HepG2 (cell line): ENCODE results near the gene RGCC. TPM values are rescaled to one million over a fixed set of nuclear protein-coding genes. Genes with fewer than 3 reads are reported as not detected.

ENCODE experiments used
- ATAC-seq: fragments of 200-7000 bp; cut with Tn5 transposase; 3 replicates; pipeline ENCODE4 v1.9.1; 2020; ENCODE audit warnings: mild to moderate bottlenecking, moderate library complexity
- BruUV-seq: library from RNA; stranded (reverse); fragments of 400-500 nt; replicated peaks from 2 replicates; lab custom pipeline; 2021; lab: Mats Ljungman, UMichigan
- CTCF ChIA-PET: fragments of 300-600 bp; formaldehyde crosslinking; extraction: SDS; loops from one replicate; lab custom pipeline; 2021; ENCODE audit warnings: low total read pairs, inconsistent platforms, low intra/inter-chr PET ratio; lab: Yijun Ruan, JAX
- POLR2A ChIA-PET: fragments of 350-600 bp; sonication (Branson Sonifier 250); formaldehyde crosslinking; loops from one replicate; lab custom pipeline; 2020; ENCODE audit warnings: antibody characterized with exemption, inconsistent platforms; lab: Yijun Ruan, JAX
- DNase-seq: peaks from one replicate; pipeline ENCODE4 v3.0.0-alpha.2; 2015; ENCODE audit warnings: low spot score
- FAIRE-seq: peaks from 3 replicates; lab custom pipeline; 2011; peaks lifted over from hg19 to GRCh38; lab: Jason Lieb, UNC
- H2AFZ ChIP-seq: one replicate; pipeline ENCODE4 v1.6.1; 2011; ENCODE audit warnings: low read length, inconsistent platforms
- H3K27ac ChIP-seq: fragments of 300-600 bp; 3 replicates; pipeline ENCODE4 v1.8.0; 2011; ENCODE audit warnings: mixed run types, mild to moderate bottlenecking, mixed read lengths, low read length, inconsistent platforms; ENCODE audit not compliant: insufficient read depth; ENCODE audit errors: extremely low read length
- H3K27me3 ChIP-seq, 2 experiments: fragments of 200-600 bp in 1 of 2; 2 replicates in 1 of 2; 3 replicates in 1 of 2; pipeline versions ENCODE4 v1.6.0 to v1.8.0; 2011; ENCODE audit warnings: low read length in 2 of 2, mild to moderate bottlenecking in 2 of 2, moderate library complexity in 2 of 2, inconsistent platforms in 1 of 2; ENCODE audit not compliant: insufficient read depth in 2 of 2, control insufficient read depth in 1 of 2
- H3K36me3 ChIP-seq, 2 experiments: fragments of 200-600 bp in 1 of 2; replicated peaks in 1 of 2; 2 replicates in 1 of 2; 3 replicates in 1 of 2; pipeline versions ENCODE4 v1.5.1 to v1.8.0; 2011; ENCODE audit warnings: low read length in 2 of 2, inconsistent platforms in 1 of 2; ENCODE audit not compliant: insufficient read depth in 2 of 2, control insufficient read depth in 1 of 2
- H3K4me1 ChIP-seq: 2 replicates; pipeline ENCODE4 v1.5.1; 2012; ENCODE audit warnings: low read length, inconsistent platforms; ENCODE audit not compliant: insufficient read depth
- H3K4me2 ChIP-seq: 2 replicates; pipeline ENCODE4 v1.6.0; 2011; ENCODE audit warnings: low read depth, low read length, inconsistent platforms
- H3K4me3 ChIP-seq, 3 experiments: fragments of 200-600 bp in 1 of 3; sonication (generic), shearing (Covaris generic) in 1 of 3; replicated peaks in 1 of 3; 2 replicates each; pipeline ENCODE4 v1.5.1; 2011 to 2016; ENCODE audit warnings: low read length in 3 of 3, inconsistent platforms in 2 of 3, low read depth in 2 of 3, mild to moderate bottlenecking in 2 of 3, control low read depth in 1 of 3, mixed read lengths in 1 of 3; ENCODE audit not compliant: insufficient read depth in 1 of 3
- H3K79me2 ChIP-seq: one replicate; pipeline ENCODE4 v1.6.1; 2011; ENCODE audit warnings: low read length, inconsistent platforms; ENCODE audit not compliant: insufficient read depth
- H3K9ac ChIP-seq: 2 replicates; pipeline ENCODE4 v1.6.0; 2011; ENCODE audit warnings: mild to moderate bottlenecking, low read depth, low read length, inconsistent platforms; ENCODE audit not compliant: insufficient read depth
- H3K9me3 ChIP-seq: 2 replicates; pipeline ENCODE4 v1.5.1; 2012; ENCODE audit warnings: mild to moderate bottlenecking, low read length
- H4K20me1 ChIP-seq: 2 replicates; pipeline ENCODE4 v1.6.0; 2011; ENCODE audit warnings: inconsistent platforms, mild to moderate bottlenecking, low read length, moderate library complexity; ENCODE audit not compliant: insufficient read depth
- CCDC6 ChIP-seq: sonication (generic); formaldehyde crosslinking; IDR thresholded peaks from 2 replicates; pipeline ENCODE4 v1.8.1; 2022; ENCODE audit warnings: mild to moderate bottlenecking, missing genetic modification reagents, moderate library complexity
- ELF1 ChIP-seq: sonication (generic); formaldehyde crosslinking; IDR thresholded peaks from 2 replicates; pipeline ENCODE4 v1.4.0; 2020; ENCODE audit warnings: missing genetic modification reagents
- GABPA ChIP-seq, 2 experiments: IDR thresholded peaks; 2 replicates each; pipeline ENCODE4 v1.6.1; 2011 to 2016; ENCODE audit warnings: low read depth in 2 of 2, low read length in 1 of 2, missing biosample characterization in 1 of 2, missing genetic modification characterization in 1 of 2
- GTF3A ChIP-seq: sonication (generic); formaldehyde crosslinking; conservative IDR thresholded peaks from 2 replicates; pipeline ENCODE4 v1.4.0; 2020; ENCODE audit warnings: mild to moderate bottlenecking, missing genetic modification reagents
- KMT2A ChIP-seq: sonication (generic); formaldehyde crosslinking; IDR thresholded peaks from 2 replicates; pipeline ENCODE4 v1.4.0; 2020; ENCODE audit warnings: missing genetic modification reagents
- PHB2 ChIP-seq: fragments of 450-650 bp; IDR thresholded peaks from 2 replicates; pipeline ENCODE4 v1.6.1; 2018; ENCODE audit not compliant: partially characterized antibody
- POLR2AphosphoS5 ChIP-seq: IDR thresholded peaks from 2 replicates; pipeline ENCODE4 v1.6.1; 2012; ENCODE audit warnings: low read depth, low read length
- PRDM10 ChIP-seq: sonication (generic); formaldehyde crosslinking; IDR thresholded peaks from 2 replicates; pipeline ENCODE4 v1.4.0; 2020; ENCODE audit warnings: low read depth, missing genetic modification reagents
- ZNF235 ChIP-seq: sonication (generic); formaldehyde crosslinking; IDR thresholded peaks from 2 replicates; pipeline ENCODE4 v1.8.1; 2023; ENCODE audit warnings: mild to moderate bottlenecking, missing genetic modification reagents, borderline replicate concordance
- ZNF30 ChIP-seq: sonication (generic); formaldehyde crosslinking; IDR thresholded peaks from 2 replicates; pipeline ENCODE4 v1.5.0; 2020; ENCODE audit warnings: mild to moderate bottlenecking, missing genetic modification reagents
- ZNF432 ChIP-seq: sonication (generic); formaldehyde crosslinking; IDR thresholded peaks from 2 replicates; pipeline ENCODE4 v1.5.0; 2020; ENCODE audit warnings: missing genetic modification reagents, mild to moderate bottlenecking, borderline replicate concordance
- ZNF619 ChIP-seq: sonication (generic); formaldehyde crosslinking; IDR thresholded peaks from 2 replicates; pipeline ENCODE4 v1.4.0; 2020; ENCODE audit warnings: mild to moderate bottlenecking, missing genetic modification reagents
- ZNF652 ChIP-seq: IDR thresholded peaks from 2 replicates; pipeline ENCODE4 v1.6.1; 2016; ENCODE audit warnings: low read depth, borderline replicate concordance
- WGBS: methylation state at CpG from one replicate; pipeline ENCODE4 v1.1.6; 2017; ENCODE audit warnings: low lambda C conversion rate; 5-methylcytosine and 5-hydroxymethylcytosine counted together
- in situ Hi-C: cut with HindIII; loops from 2 replicates; pipeline ENCODE4 v1.10.0; 2017; ENCODE audit warnings: low pct_unique_long_range_greater_than_20kb; ENCODE audit not compliant: extremely low pct_ligation_motif_present
- intact Hi-C: fragments of 100-400 bp; cut with micrococcal nuclease; formaldehyde crosslinking; loops from one replicate; pipeline ENCODE4 v1.10.0; 2022; ENCODE audit not compliant: unreplicated experiment
- polyA plus RNA-seq, 8 experiments: library from polyadenylated mRNA; depleted of rRNA in 3 of 8; stranded (reverse) in 7 of 8; unstranded in 1 of 8; fragments of >200 nt; fragmentation: Illumina TruSeq in 4 of 8; extraction: Trizol in 4 of 8; gene quantifications; 2 replicates each; pipeline versions ENCODE4 v1.2.1 to v1.2.3, GENCODE V29; 2011 to 2016; ENCODE audit warnings: low read depth in 4 of 8, missing spikeins in 1 of 8, mixed read lengths in 1 of 8; ENCODE audit not compliant: insufficient read depth in 1 of 8
- total RNA-seq, 5 experiments: library from RNA; depleted of rRNA; stranded (reverse); fragments of >200 nt; fragmentation: Illumina TruSeq; extraction: Trizol; gene quantifications; 2 replicates each; pipeline ENCODE4 v1.2.3, GENCODE V29; 2016; ENCODE audit warnings: low read depth in 1 of 5
- TF ChIP-seq, protein P1 (sequence below): sonication (generic); formaldehyde crosslinking; IDR thresholded peaks from 2 replicates; pipeline ENCODE4; 2020; ENCODE audit warnings: missing genetic modification reagents, mild to moderate bottlenecking, borderline replicate concordance

Gene RGCC
- total and polyA plus RNA-seq, 2 of the 13 experiments (the other 11 are each of a cell fraction or from before 2014, with no cell fraction given) = 0.20 to 8.4 TPM

GRCh38 chr13:41509971-41510370 is 52.6 kb downstream of the RGCC start:
- no TSS peak for BruUV-seq
- H3K27me3 ChIP-seq = peaks cover 0 to 4% of the 10 kb centered on the region in 2 experiments; a peak in 3 of 5 replicates
- DNase-seq (no peak), FAIRE-seq (no peak), ATAC-seq (no peak)
- TF ChIP-seq PHB2 = no peak
- no peak for TF ChIP-seq POLR2AphosphoS5
- TF ChIP-seq GTF3A = no peak
- no peak for TF ChIP-seq ZNF432 (CRISPR knock-in tag)
- TF ChIP-seq ZNF652 (CRISPR knock-in tag) = no peak
- no peak for TF ChIP-seq ZNF619 (CRISPR knock-in tag)
- TF ChIP-seq ZNF235 (CRISPR knock-in tag) = no peak
- TF ChIP-seq ELF1 (CRISPR knock-in tag) = no peak
- TF ChIP-seq, protein P1, sequence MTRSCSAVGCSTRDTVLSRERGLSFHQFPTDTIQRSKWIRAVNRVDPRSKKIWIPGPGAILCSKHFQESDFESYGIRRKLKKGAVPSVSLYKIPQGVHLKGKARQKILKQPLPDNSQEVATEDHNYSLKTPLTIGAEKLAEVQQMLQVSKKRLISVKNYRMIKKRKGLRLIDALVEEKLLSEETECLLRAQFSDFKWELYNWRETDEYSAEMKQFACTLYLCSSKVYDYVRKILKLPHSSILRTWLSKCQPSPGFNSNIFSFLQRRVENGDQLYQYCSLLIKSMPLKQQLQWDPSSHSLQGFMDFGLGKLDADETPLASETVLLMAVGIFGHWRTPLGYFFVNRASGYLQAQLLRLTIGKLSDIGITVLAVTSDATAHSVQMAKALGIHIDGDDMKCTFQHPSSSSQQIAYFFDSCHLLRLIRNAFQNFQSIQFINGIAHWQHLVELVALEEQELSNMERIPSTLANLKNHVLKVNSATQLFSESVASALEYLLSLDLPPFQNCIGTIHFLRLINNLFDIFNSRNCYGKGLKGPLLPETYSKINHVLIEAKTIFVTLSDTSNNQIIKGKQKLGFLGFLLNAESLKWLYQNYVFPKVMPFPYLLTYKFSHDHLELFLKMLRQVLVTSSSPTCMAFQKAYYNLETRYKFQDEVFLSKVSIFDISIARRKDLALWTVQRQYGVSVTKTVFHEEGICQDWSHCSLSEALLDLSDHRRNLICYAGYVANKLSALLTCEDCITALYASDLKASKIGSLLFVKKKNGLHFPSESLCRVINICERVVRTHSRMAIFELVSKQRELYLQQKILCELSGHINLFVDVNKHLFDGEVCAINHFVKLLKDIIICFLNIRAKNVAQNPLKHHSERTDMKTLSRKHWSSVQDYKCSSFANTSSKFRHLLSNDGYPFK (CRISPR knock-in tag) = no peak
- TF ChIP-seq KMT2A (CRISPR knock-in tag) = no peak
- TF ChIP-seq GABPA (IDR thresholded peaks at IDR 0.05; ENCODE audit: low read depth, low read length) = no peak
- no peak for TF ChIP-seq GABPA (CRISPR knock-in tag; IDR thresholded peaks at IDR 0.05; ENCODE audit: low read depth)
- no peak for TF ChIP-seq CCDC6 (CRISPR knock-in tag)
- no peak for TF ChIP-seq PRDM10 (CRISPR knock-in tag)
- no peak for TF ChIP-seq ZNF30 (CRISPR knock-in tag)
- H3K4me2 ChIP-seq = no peak overlapping the region
- H4K20me1 ChIP-seq = no peaks in the 10 kb centered on the region
- H3K4me3 ChIP-seq = no peak overlapping the region
- H3K9ac ChIP-seq = no peak overlapping the region
- 22% methylated on average over 3 of the region's 3 CpGs for WGBS
- no peak overlapping the region for H3K27ac ChIP-seq
- POLR2A ChIA-PET = no interaction called here
- no peaks in the 10 kb centered on the region for H3K36me3 ChIP-seq
- no peak overlapping the region for H2AFZ ChIP-seq
- no peaks in the 10 kb centered on the region for H3K9me3 ChIP-seq
- intact Hi-C loops (no loop called here), in situ Hi-C loops (no loop called here)
- no peaks in the 10 kb centered on the region for H3K79me2 ChIP-seq
- CTCF ChIA-PET = no interaction called here
- H3K4me1 ChIP-seq = no peaks in the 10 kb centered on the region
